H1 (cell line): ENCODE measurements around the gene GPR26. TPM values are rescaled to one million over a fixed set of nuclear protein-coding genes. Genes with fewer than 3 reads are reported as not detected.
A peak's percentile ranks its signal among the peaks of the same experiment; 100 is the strongest.

Experiments used
- CTCF ChIA-PET: fragments of 300-600 bp; sonication (Branson Sonifier 250); formaldehyde crosslinking; loops from one replicate; lab custom pipeline; 2021; ENCODE audit not compliant: partially characterized antibody; lab: Charles Lee
- POLR2A ChIA-PET: fragments of 300-600 bp; sonication (Branson Sonifier 250); formaldehyde crosslinking; loops from one replicate; lab custom pipeline; 2021; ENCODE audit warnings: inconsistent platforms; ENCODE audit not compliant: partially characterized antibody; lab: Charles Lee
- DNase-seq, 2 experiments: peaks; one replicate each; pipeline versions ENCODE4 v3.0.0 to v3.0.0-alpha.2; 2010 to 2022; ENCODE audit warnings: low spot score in 2 of 2, low read depth in 1 of 2, mixed read lengths in 1 of 2
- FAIRE-seq: peaks from 2 replicates; lab custom pipeline; 2011; peaks lifted over from hg19 to GRCh38; lab: Jason Lieb, UNC
- H2AFZ ChIP-seq: 2 replicates; pipeline ENCODE4 v1.8.1; 2012; ENCODE audit warnings: low read length, inconsistent platforms
- H2AK5ac ChIP-seq: 2 replicates; pipeline ENCODE4 v1.6.1; 2013; ENCODE audit warnings: low read depth, low read length
- H2BK120ac ChIP-seq: replicated peaks from 2 replicates; pipeline ENCODE3; 2013; ENCODE audit warnings: low read depth, low read length, inconsistent platforms
- H2BK12ac ChIP-seq: 2 replicates; pipeline ENCODE4 v1.6.1; 2013; ENCODE audit warnings: low read depth, low read length
- H2BK15ac ChIP-seq: 2 replicates; pipeline ENCODE4 v1.6.1; 2013; ENCODE audit warnings: low read length
- H2BK20ac ChIP-seq: 2 replicates; pipeline ENCODE4 v1.6.1; 2013; ENCODE audit warnings: low read length
- H2BK5ac ChIP-seq: 2 replicates; pipeline ENCODE4 v1.6.1; 2013; ENCODE audit warnings: low read depth, low read length
- H3K14ac ChIP-seq: 2 replicates; pipeline ENCODE4 v1.6.1; 2013; ENCODE audit warnings: inconsistent platforms; ENCODE audit not compliant: insufficient read length
- H3K18ac ChIP-seq: 2 replicates; pipeline ENCODE4 v1.6.1; 2013; ENCODE audit warnings: low read length; ENCODE audit errors: extremely low read depth
- H3K23ac ChIP-seq: 2 replicates; pipeline ENCODE4 v1.6.1; 2013; ENCODE audit warnings: inconsistent platforms; ENCODE audit not compliant: insufficient read length
- H3K23me2 ChIP-seq: 2 replicates; pipeline ENCODE4 v1.6.1; 2013; ENCODE audit warnings: low read depth, low read length
- H3K27ac ChIP-seq: 2 replicates; pipeline ENCODE4 v1.6.1; 2011; ENCODE audit warnings: low read depth, low read length, inconsistent platforms
- H3K27me3 ChIP-seq, 4 experiments: replicated peaks in 1 of 4; 1 replicate in 1 of 4; 2 replicates in 3 of 4; pipeline versions ENCODE4 v1.6.1 to v1.8.1; 2011 to 2013; ENCODE audit warnings: low read length in 3 of 4, mild to moderate bottlenecking in 3 of 4, inconsistent platforms in 2 of 4, mixed read lengths in 2 of 4, moderate library complexity in 1 of 4; ENCODE audit not compliant: control insufficient read depth in 3 of 4, insufficient read depth in 3 of 4; ENCODE audit errors: extremely low read depth in 1 of 4
- H3K36me3 ChIP-seq, 4 experiments: 2 replicates each; pipeline versions ENCODE4 v1.6.1 to v1.8.1; 2011 to 2013; ENCODE audit warnings: mild to moderate bottlenecking in 4 of 4, low read length in 3 of 4, moderate library complexity in 2 of 4, control low read depth in 1 of 4, inconsistent platforms in 1 of 4; ENCODE audit not compliant: insufficient read depth in 4 of 4, control insufficient read depth in 2 of 4
- H3K4ac ChIP-seq: replicated peaks from 2 replicates; pipeline ENCODE3; 2013; ENCODE audit warnings: low read length, low read depth, mixed read lengths, inconsistent platforms; ENCODE audit not compliant: insufficient read length
- H3K4me1 ChIP-seq, 4 experiments: replicated peaks in 1 of 4; 1 replicate in 1 of 4; 2 replicates in 3 of 4; pipeline versions ENCODE4 v1.6.1 to v1.8.1; 2011 to 2013; ENCODE audit warnings: low read length in 3 of 4, inconsistent platforms in 2 of 4, mixed read lengths in 1 of 4; ENCODE audit not compliant: insufficient read depth in 4 of 4, control insufficient read depth in 3 of 4
- H3K4me2 ChIP-seq, 2 experiments: 2 replicates each; pipeline versions ENCODE4 v1.6.1 to v1.8.1; 2011 to 2013; ENCODE audit warnings: low read depth in 2 of 2, low read length in 2 of 2, control low read depth in 1 of 2, inconsistent platforms in 1 of 2, mild to moderate bottlenecking in 1 of 2; ENCODE audit not compliant: insufficient read depth in 1 of 2
- H3K4me3 ChIP-seq, 4 experiments: fragments of 200-600, 300-600 bp in 1 of 4; sonication (generic), shearing (Covaris generic), sonication (Bioruptor Twin) in 1 of 4; 2 replicates each; pipeline versions ENCODE4 v1.5.1 to v1.8.1; 2011 to 2016; ENCODE audit warnings: low read length in 4 of 4, low read depth in 3 of 4, control low read depth in 2 of 4, inconsistent platforms in 2 of 4, mild to moderate bottlenecking in 2 of 4, mixed read lengths in 1 of 4, moderate library complexity in 1 of 4; ENCODE audit not compliant: insufficient read depth in 2 of 4; ENCODE audit errors: extremely low read depth in 1 of 4
- H3K56ac ChIP-seq: replicated peaks from 2 replicates; pipeline ENCODE3; 2013; ENCODE audit warnings: low read depth, mild to moderate bottlenecking, mixed read lengths, low read length, inconsistent platforms; ENCODE audit not compliant: insufficient read length
- H3K79me1 ChIP-seq: 2 replicates; pipeline ENCODE4 v1.6.1; 2013; ENCODE audit warnings: low read depth, low read length, control low read depth
- H3K79me2 ChIP-seq, 2 experiments: 2 replicates each; pipeline versions ENCODE4 v1.6.1 to v1.8.1; 2012 to 2013; ENCODE audit warnings: low read length in 2 of 2, mild to moderate bottlenecking in 2 of 2, inconsistent platforms in 1 of 2; ENCODE audit not compliant: insufficient read depth in 2 of 2, control insufficient read depth in 1 of 2
- H3K9ac ChIP-seq, 4 experiments: replicated peaks in 1 of 4; 1 replicate in 1 of 4; 2 replicates in 3 of 4; pipeline versions ENCODE4 v1.6.1 to v1.8.1; 2011 to 2013; ENCODE audit warnings: low read depth in 3 of 4, low read length in 3 of 4, control low read depth in 2 of 4, mild to moderate bottlenecking in 2 of 4, moderate library complexity in 2 of 4, inconsistent platforms in 1 of 4; ENCODE audit errors: extremely low read depth in 1 of 4
- H3K9me3 ChIP-seq, 2 experiments: 2 replicates each; pipeline versions ENCODE4 v1.6.1 to v1.8.1; 2012 to 2013; ENCODE audit warnings: mild to moderate bottlenecking in 2 of 2, moderate library complexity in 2 of 2, control low read depth in 1 of 2, inconsistent platforms in 1 of 2, low read depth in 1 of 2, low read length in 1 of 2, mixed read lengths in 1 of 2; ENCODE audit not compliant: insufficient read depth in 2 of 2
- H4K20me1 ChIP-seq, 2 experiments: replicated peaks in 1 of 2; 2 replicates each; pipeline versions ENCODE3 to v1.8.1; 2011 to 2013; ENCODE audit warnings: inconsistent platforms in 2 of 2, low read length in 2 of 2, mild to moderate bottlenecking in 1 of 2; ENCODE audit not compliant: insufficient read depth in 2 of 2, control insufficient read depth in 1 of 2
- H4K5ac ChIP-seq: 2 replicates; pipeline ENCODE4 v1.6.1; 2013; ENCODE audit warnings: low read length, low read depth, mixed read lengths, inconsistent platforms; ENCODE audit not compliant: insufficient read length
- H4K8ac ChIP-seq: 2 replicates; pipeline ENCODE4 v1.8.0; 2013; ENCODE audit warnings: mild to moderate bottlenecking, moderate library complexity, low read length, inconsistent platforms; ENCODE audit not compliant: insufficient read depth; ENCODE audit errors: extremely low read depth
- H4K91ac ChIP-seq: replicated peaks from 2 replicates; pipeline ENCODE3; 2013; ENCODE audit warnings: low read length, mixed read lengths, inconsistent platforms; ENCODE audit not compliant: insufficient read length
- ATF2 ChIP-seq: IDR thresholded peaks from 2 replicates; pipeline ENCODE4 v1.6.1; 2012; ENCODE audit warnings: low read length, inconsistent platforms
- EP300 ChIP-seq, 2 experiments: IDR thresholded peaks; 1 replicate in 1 of 2; 2 replicates in 1 of 2; pipeline ENCODE4 v1.6.1; 2011 to 2012; ENCODE audit warnings: low read depth in 2 of 2, low read length in 2 of 2, mild to moderate bottlenecking in 2 of 2, borderline replicate concordance in 1 of 2, inconsistent platforms in 1 of 2, moderate library complexity in 1 of 2
- GABPA ChIP-seq: IDR thresholded peaks from 2 replicates; pipeline ENCODE4 v1.6.1; 2011; ENCODE audit warnings: mild to moderate bottlenecking, low read length, moderate library complexity, borderline replicate concordance; ENCODE audit not compliant: insufficient read depth
- NANOG ChIP-seq: IDR thresholded peaks from 2 replicates; pipeline ENCODE4 v1.6.1; 2011; ENCODE audit warnings: low read length, low read depth, mild to moderate bottlenecking, inconsistent platforms; ENCODE audit not compliant: insufficient read depth, poor library complexity, severe bottlenecking
- NRF1 ChIP-seq: IDR thresholded peaks from 2 replicates; pipeline ENCODE4 v1.6.1; 2011; ENCODE audit warnings: mild to moderate bottlenecking, low read depth, low read length, improper control_type of control experiment
- POLR2AphosphoS5 ChIP-seq: IDR thresholded peaks from 2 replicates; pipeline ENCODE4 v1.6.1; 2011; ENCODE audit warnings: low read depth, low read length
- RXRA ChIP-seq: IDR thresholded peaks from 2 replicates; pipeline ENCODE4 v1.6.1; 2011; ENCODE audit warnings: low read depth, mild to moderate bottlenecking, low read length, moderate library complexity; ENCODE audit not compliant: insufficient read depth
- SAP30 ChIP-seq: fragments of 300-600 bp; sonication (generic); IDR thresholded peaks from 2 replicates; pipeline ENCODE4 v1.7.1; 2012; ENCODE audit warnings: low read length, moderate library complexity, mild to moderate bottlenecking, inconsistent platforms; ENCODE audit not compliant: insufficient read depth, insufficient replicate concordance
- SIN3A ChIP-seq, 2 experiments: IDR thresholded peaks in 1 of 2; conservative IDR thresholded peaks in 1 of 2; 2 replicates each; pipeline ENCODE4 v1.6.1; 2011 to 2012; ENCODE audit warnings: low read length in 2 of 2, improper control_type of control experiment in 1 of 2, low read depth in 1 of 2, mild to moderate bottlenecking in 1 of 2
- SIX5 ChIP-seq: IDR thresholded peaks from 2 replicates; pipeline ENCODE4 v1.6.1; 2011; ENCODE audit warnings: mild to moderate bottlenecking, low read depth, low read length
- SP1 ChIP-seq: IDR thresholded peaks from 2 replicates; pipeline ENCODE4 v1.6.1; 2011; ENCODE audit warnings: low read depth, low read length
- WGBS, 2 experiments: shearing (Covaris generic) in 1 of 2; methylation state at CpG; one replicate each; pipeline versions ENCODE4 v1.1.6 to v1.1.7; 2013 to 2015; ENCODE audit warnings: low lambda C conversion rate in 2 of 2, mixed read lengths in 2 of 2, inconsistent platforms in 1 of 2, low coverage in 1 of 2, missing lambda C conversion rate in 1 of 2; ENCODE audit not compliant: insufficient replicate concordance in 2 of 2, insufficient coverage in 1 of 2, insufficient read length in 1 of 2; ENCODE audit errors: extremely low coverage in 1 of 2, missing lambda C conversion rate in 1 of 2; 5-methylcytosine and 5-hydroxymethylcytosine counted together
- polyA plus RNA-seq, 7 experiments: library from polyadenylated mRNA; depleted of rRNA in 3 of 7; stranded (reverse) in 5 of 7; unstranded in 2 of 7; fragments of >200 nt in 5 of 7; fragments of 200-250 nt in 2 of 7; gene quantifications; 1 replicate in 5 of 7; 2 replicates in 1 of 7; 4 replicates in 1 of 7; pipeline versions ENCODE4 v1.2.1 to v1.2.3, GENCODE V29; 2011 to 2013; ENCODE audit warnings: missing spikeins in 2 of 7, mixed read lengths in 2 of 7
- total RNA-seq: library from RNA; stranded (reverse); fragmentation: NEBNext Ultra II Directional; extraction: Animal tissue kit (Norgen Biotek cat#: 25700); gene quantifications from 2 replicates; pipeline ENCODE4 v1.2.1, GENCODE V29; 2021

Gene GPR26
- total and polyA plus RNA-seq, 2 of the 8 experiments (the other 6 are each of a cell fraction or from before 2014, with no cell fraction given) = 0.09 to 0.21 TPM

- CTCF ChIA-PET = interaction anchor here (0.6 to 4.7 kb wide), 10 partner anchors 9 to 72 kb away, joined by 3 to 21 read pairs (median 4); no protein-coding TSS in a partner anchor
- DNase-seq (no peak), FAIRE-seq (no peak)
- Histone ChIP-seq H3K18ac (no peak overlapping the region), H3K56ac (no peak overlapping the region), H4K20me1 (no peaks in the 10 kb centered on the region), H4K8ac (no peak overlapping the region), H2BK5ac (no peak overlapping the region), H2BK15ac (0 out of 2 replicates have a peak overlapping the region, but pooled peaks have one; percentile 33), H3K4ac (no peak overlapping the region), H3K4me1 (no peaks in the 10 kb centered on the region), H3K79me1 (no peaks in the 10 kb centered on the region; the same call in 1 of the 2 replicates), H3K4me3 (no peak overlapping the region), H3K27me3 (no peaks in the 10 kb centered on the region; a peak in 2 of 7 replicates), H3K36me3 (no peaks in the 10 kb centered on the region), H3K4me2 (no peak overlapping the region), H2BK120ac (no peak overlapping the region), H3K14ac (no peak overlapping the region), H2AFZ (no peak overlapping the region), H4K5ac (no peak overlapping the region), H3K23ac (no peak overlapping the region), H3K9me3 (no peaks in the 10 kb centered on the region), H3K79me2 (no peaks in the 10 kb centered on the region), H3K27ac (no peak overlapping the region), H2BK12ac (peak overlapping the region; percentile 83; the same call in 1 of the 2 replicates), H3K9ac (no peak overlapping the region), H2BK20ac (no peak overlapping the region; the same call in 1 of the 2 replicates), H3K23me2 (no peaks in the 10 kb centered on the region; the same call in 1 of the 2 replicates), H2AK5ac (no peak overlapping the region; the same call in 1 of the 2 replicates), H4K91ac (no peak overlapping the region)
- WGBS, 2 experiments = 66% methylated on average over 2 of the region's 2 CpGs; no CpG with 5 or more reads in 1 of the 2 experiments
- POLR2A ChIA-PET = no interaction called here
- TF ChIP-seq ATF2 (no peak), RXRA (no peak), NRF1 (no peak), POLR2AphosphoS5 (no peak), SIN3A (conservative IDR thresholded peaks at IDR 0.05 in 1 of 2, IDR thresholded peaks at IDR 0.05 in 1 of 2; ENCODE audit: low read depth in 1 of 2, low read length in 2 of 2) (no peak), EP300 (IDR thresholded peaks at IDR 0.05; ENCODE audit: borderline replicate concordance in 1 of 2, low read depth in 2 of 2, low read length in 2 of 2) (no peak), NANOG (no peak), SAP30 (no peak), GABPA (no peak), SP1 (no peak), SIX5 (no peak)
These were observed 17.6 kb upstream of the GPR26 start for GRCh38 chr10:123648595-123648994.
